Pancreas (tissue), 10 donors: Measurements from ENCODE around the gene RHBDD3. TPM values are rescaled to one million over a fixed set of nuclear protein-coding genes. Genes with fewer than 3 reads are reported as not detected.

Experiments
- ATAC-seq, 4 donors: fragments of 200-7000 bp; cut with Tn5 transposase; one replicate each; pipeline versions ENCODE4 v1.8.0 to v1.9.1; 2020; ENCODE audit warnings: mild to moderate bottlenecking in 4 of 4, moderate library complexity in 4 of 4
- DNase-seq, 6 donors: peaks; one replicate each; pipeline ENCODE4 v3.0.0-alpha.2; 2020
- FAIRE-seq: peaks from 2 replicates; lab custom pipeline; 2012; peaks lifted over from hg19 to GRCh38; lab: Jason Lieb, UNC
- H3K27ac ChIP-seq, 4 donors: fragments of 200-600 bp; sonication (generic); 1 replicate in 3 of 4; 2 replicates in 1 of 4; pipeline versions ENCODE4 v1.5.0 to v1.8.0; 2020
- H3K27me3 ChIP-seq, 4 donors: fragments of 200-600 bp; one replicate each; pipeline ENCODE4 v1.8.0; 2021
- H3K36me3 ChIP-seq, 3 donors: fragments of 200-600 bp; sonication (generic) in 1 of 3; one replicate each; pipeline versions ENCODE4 v1.5.0 to v1.8.0; 2020 to 2021
- H3K4me1 ChIP-seq, 3 donors: fragments of 200-600 bp; one replicate each; pipeline ENCODE4 v1.8.0; 2021
- H3K4me3 ChIP-seq, 4 donors: fragments of 200-600 bp; sonication (generic) in 2 of 4; one replicate each; pipeline versions ENCODE4 v1.5.0 to v1.8.0; 2020 to 2021
- H3K9me3 ChIP-seq, 4 donors: fragments of 200-600 bp; one replicate each; pipeline ENCODE4 v1.8.0; 2021
- CTCF ChIP-seq, 4 donors: fragments of 200-600 bp; sonication (generic) in 3 of 4; IDR thresholded peaks; one replicate each; pipeline versions ENCODE4 v1.5.0 to v1.8.0; 2021; ENCODE audit warnings: antibody characterized with exemption in 4 of 4
- WGBS, 2 donors: extraction: QIAGEN DNeasy Blood & Tissue Kit; methylation state at CpG; one replicate each; pipeline ENCODE4 v1.1.7; 2013; 5-methylcytosine and 5-hydroxymethylcytosine counted together
- intact Hi-C, 3 donors: fragments of 100-400 bp; cut with DNase I; formaldehyde crosslinking; loops; one replicate each; pipeline versions ENCODE4 v1.11.1 to v1.14.2; 2022
- polyA plus RNA-seq, 2 donors: library from polyadenylated mRNA; stranded (reverse); fragments of 200-250 nt; gene quantifications; one replicate each; pipeline ENCODE4 v1.2.3, GENCODE V29; 2013
- total RNA-seq, 6 donors: library from RNA; stranded (reverse); fragmentation: NEBNext Ultra II Directional in 4 of 6; extraction: Animal tissue kit (Norgen Biotek cat#: 25700) in 4 of 6; gene quantifications; one replicate each; pipeline versions ENCODE4 v1.2.1 to v1.2.4, GENCODE V29; 2021 to 2023
- donor health status: healthy with polysubstance abuse.
- donor health status: DM: no; HTN: no; CAD: no; lungs with moderate emphysema.
- donor health status: DM: no; HTN: no; CAD: no.
- donor health status: control.
- donor health status: control.
- donor health status: Bipolar disorder and iron deficiency.
- donor health status: DM: yes; HTN: yes; CAD: no.
- donor health status: DM: no; HTN: no; CAD: no.
- donor health status: DM: no; HTN: no; CAD: no.
- donor health status: DM: yes; HTN: yes; CAD: no.

The RHBDD3 gene
- total and polyA plus RNA-seq, 8 donors, result 5.4 to 38.2 (median 10.1) TPM

- DNase-seq, result no peak
- no peak overlapping the region for H3K4me3 ChIP-seq
- intact Hi-C loops, result no loop called here
- WGBS, 2 donors, result 94% methylated on average over 10 to 11 of the region's 11 CpGs
- no peaks in the 10 kb centered on the region for H3K36me3 ChIP-seq
- H3K4me1 ChIP-seq, result peaks cover 7 to 23% (median 15%) of the 10 kb centered on the region in 3 donors
- FAIRE-seq, result no peak
- no peak for ATAC-seq
- no peaks in the 10 kb centered on the region for H3K9me3 ChIP-seq
- no peaks in the 10 kb centered on the region for H3K27me3 ChIP-seq
- no peak for TF ChIP-seq CTCF (IDR thresholded peaks at IDR 0.05)
- no peak overlapping the region for H3K27ac ChIP-seq
Observed at GRCh38 chr22:29218758-29219408, 48.9 kb downstream of the RHBDD3 start.

- H3K4me1 ChIP-seq, result peaks cover 7 to 23% (median 15%) of the 10 kb centered on the region in 3 donors
- H3K4me3 ChIP-seq, result no peak overlapping the region
- ATAC-seq, result no peak
- no peak for TF ChIP-seq CTCF (IDR thresholded peaks at IDR 0.05)
- WGBS, 2 donors, result 79 to 82% methylated on average over 13 of the region's 13 CpGs
- no peaks in the 10 kb centered on the region for H3K36me3 ChIP-seq
- no peaks in the 10 kb centered on the region for H3K9me3 ChIP-seq
- H3K27me3 ChIP-seq, result no peaks in the 10 kb centered on the region
- DNase-seq, result peak in 1 of 6 donors; percentile 40
- no peak overlapping the region for H3K27ac ChIP-seq
- intact Hi-C loops, result no loop called here
- FAIRE-seq, result no peak
Observed at GRCh38 chr22:29217827-29218757, 49.7 kb downstream of the RHBDD3 start.

- H3K27me3 ChIP-seq, result no peaks in the 10 kb centered on the region
- WGBS, 2 donors, result 43 to 51% methylated on average over 13 to 14 of the region's 14 CpGs
- intact Hi-C loops, result no loop called here
- no peak for TF ChIP-seq CTCF (IDR thresholded peaks at IDR 0.05)
- peak overlapping the region; percentile 13 to 69 (median 52) for H3K27ac ChIP-seq
- FAIRE-seq, result no peak
- DNase-seq, result peak; percentile 68 to 90 (median 78)
- no peaks in the 10 kb centered on the region for H3K9me3 ChIP-seq
- peaks cover 7 to 23% (median 15%) of the 10 kb centered on the region in 3 donors for H3K4me1 ChIP-seq
- H3K36me3 ChIP-seq, result no peaks in the 10 kb centered on the region
- ATAC-seq, result peak; percentile 76 to 89 (median 86)
- H3K4me3 ChIP-seq, result no peak overlapping the region
Observed at GRCh38 chr22:29216873-29217666, 50.7 kb downstream of the RHBDD3 start.

- 85 to 87% methylated on average over 14 of the region's 14 CpGs for WGBS, 2 donors
Observed at GRCh38 chr22:29216011-29216872, 51.5 kb downstream of the RHBDD3 start.

More at GRCh38 chr22:29216011-29216872, 51.5 kb downstream of the RHBDD3 start:
- Histone ChIP-seq H3K27me3 (no peaks in the 10 kb centered on the region), H3K4me3 (no peak overlapping the region), H3K4me1 (peaks cover 7 to 23% (median 15%) of the 10 kb centered on the region in 3 donors), H3K36me3 (no peaks in the 10 kb centered on the region), H3K9me3 (no peaks in the 10 kb centered on the region), H3K27ac (peak overlapping the region in 3 of 4 donors; percentile 51 to 69 (median 52))
- DNase-seq (no peak), FAIRE-seq (no peak), ATAC-seq (no peak)
- no peak for TF ChIP-seq CTCF (IDR thresholded peaks at IDR 0.05)
- intact Hi-C loops, result no loop called here
